IPS DF 6.9 (cell line): ENCODE results near the gene ZNF346.
A peak's percentile ranks its signal among the peaks of the same experiment; 100 is the strongest.

ENCODE experiments used
- DNase-seq: peaks from one replicate; pipeline ENCODE4 v3.0.0-alpha.2; 2013; ENCODE audit warnings: low read depth, low spot score
- H3K27ac ChIP-seq: one replicate; pipeline ENCODE4 v1.5.1; 2013; ENCODE audit warnings: low read length, control low read depth
- H3K27me3 ChIP-seq: 2 replicates; pipeline ENCODE4 v1.6.1; 2013; ENCODE audit warnings: mild to moderate bottlenecking, low read length; ENCODE audit not compliant: control insufficient read depth, insufficient read depth
- H3K36me3 ChIP-seq: 2 replicates; pipeline ENCODE4 v1.6.1; 2013; ENCODE audit warnings: low read length; ENCODE audit not compliant: control insufficient read depth, insufficient read depth
- H3K4me1 ChIP-seq: 2 replicates; pipeline ENCODE4 v1.6.1; 2013; ENCODE audit warnings: low read length; ENCODE audit not compliant: control insufficient read depth, insufficient read depth
- H3K4me3 ChIP-seq: 2 replicates; pipeline ENCODE4 v1.5.1; 2013; ENCODE audit warnings: mild to moderate bottlenecking, low read length
- H3K9me3 ChIP-seq: 2 replicates; pipeline ENCODE4 v1.6.1; 2013; ENCODE audit warnings: low read length, inconsistent platforms; ENCODE audit not compliant: control insufficient read depth, insufficient read depth
- WGBS: extraction: QIAGEN DNeasy Blood & Tissue Kit; methylation state at CpG from one replicate; pipeline ENCODE4 v1.1.7; 2013; ENCODE audit warnings: mixed read lengths, missing lambda C conversion rate; ENCODE audit not compliant: insufficient read length, insufficient coverage; 5-methylcytosine and 5-hydroxymethylcytosine counted together

Gene ZNF346

DNA sequence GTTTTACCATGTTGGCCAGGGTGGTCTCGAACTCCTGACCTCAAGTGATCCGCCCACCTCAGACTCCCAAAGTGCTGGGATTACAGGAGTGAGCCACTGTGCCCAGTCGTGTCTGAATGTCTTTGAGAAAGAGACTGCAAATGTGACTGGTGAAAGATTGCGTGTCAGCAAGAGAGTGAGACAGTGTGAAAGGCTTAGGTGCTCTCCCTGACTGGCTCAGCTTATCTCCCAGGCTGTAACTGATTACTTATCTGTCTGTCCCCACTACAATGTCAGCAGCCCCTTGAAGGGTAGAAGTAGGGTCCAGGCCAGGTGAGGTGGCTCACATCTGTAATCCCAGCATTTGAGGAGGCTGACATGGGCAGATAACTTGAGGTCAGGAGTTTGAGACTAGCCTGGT, 60.9 kb downstream of the ZNF346 start:
- WGBS, result no CpG with 5 or more reads among the region's 4 CpGs

DNA sequence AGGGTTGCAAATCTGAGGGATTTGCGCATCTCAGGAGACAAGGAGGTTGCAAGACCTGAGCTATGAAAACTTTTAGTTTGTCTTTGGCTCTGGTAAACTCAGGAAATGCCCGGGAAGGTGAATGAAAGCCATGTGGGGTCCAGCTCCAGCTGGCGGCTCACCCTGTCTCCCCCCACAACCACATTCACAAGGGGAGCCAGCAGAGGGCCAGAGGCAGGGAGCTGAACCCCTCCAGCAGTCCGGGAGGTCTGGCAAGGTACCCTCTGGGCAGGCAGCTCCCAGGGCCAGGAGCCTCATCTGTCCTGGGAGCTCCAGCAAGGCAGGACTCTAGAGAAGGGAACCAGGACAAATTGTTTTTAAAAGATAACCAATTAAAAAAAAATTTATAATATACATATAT, 61.7 kb downstream of the ZNF346 start:
- no peaks in the 10 kb centered on the region; the same call in none of the 2 replicates for H3K4me1 ChIP-seq
- no peak overlapping the region for H3K4me3 ChIP-seq
- no peak for DNase-seq
- WGBS, result no CpG with 5 or more reads among the region's 4 CpGs
- H3K36me3 ChIP-seq, result no peaks in the 10 kb centered on the region
- no peak overlapping the region for H3K27ac ChIP-seq
- no peaks in the 10 kb centered on the region for H3K9me3 ChIP-seq
- H3K27me3 ChIP-seq, result no peaks in the 10 kb centered on the region

More for the DNA sequence above, 60.9 kb downstream of the ZNF346 start:
- Histone ChIP-seq H3K27me3 (no peaks in the 10 kb centered on the region), H3K9me3 (no peaks in the 10 kb centered on the region), H3K4me1 (no peaks in the 10 kb centered on the region; the same call in none of the 2 replicates), H3K36me3 (no peaks in the 10 kb centered on the region), H3K27ac (no peak overlapping the region), H3K4me3 (no peak overlapping the region)
- DNase-seq, result no peak

GRCh38 chr5:177085985-177086653, 63.6 kb downstream of the ZNF346 start:
- Histone ChIP-seq H3K36me3 (peaks cover 11% of the 10 kb centered on the region), H3K4me1 (no peaks in the 10 kb centered on the region; the same call in none of the 2 replicates), H3K27ac (no peak overlapping the region), H3K9me3 (no peaks in the 10 kb centered on the region), H3K4me3 (no peak overlapping the region), H3K27me3 (no peaks in the 10 kb centered on the region)
- WGBS, result no CpG with 5 or more reads among the region's 13 CpGs
- DNase-seq, result peak; percentile 57

DNA sequence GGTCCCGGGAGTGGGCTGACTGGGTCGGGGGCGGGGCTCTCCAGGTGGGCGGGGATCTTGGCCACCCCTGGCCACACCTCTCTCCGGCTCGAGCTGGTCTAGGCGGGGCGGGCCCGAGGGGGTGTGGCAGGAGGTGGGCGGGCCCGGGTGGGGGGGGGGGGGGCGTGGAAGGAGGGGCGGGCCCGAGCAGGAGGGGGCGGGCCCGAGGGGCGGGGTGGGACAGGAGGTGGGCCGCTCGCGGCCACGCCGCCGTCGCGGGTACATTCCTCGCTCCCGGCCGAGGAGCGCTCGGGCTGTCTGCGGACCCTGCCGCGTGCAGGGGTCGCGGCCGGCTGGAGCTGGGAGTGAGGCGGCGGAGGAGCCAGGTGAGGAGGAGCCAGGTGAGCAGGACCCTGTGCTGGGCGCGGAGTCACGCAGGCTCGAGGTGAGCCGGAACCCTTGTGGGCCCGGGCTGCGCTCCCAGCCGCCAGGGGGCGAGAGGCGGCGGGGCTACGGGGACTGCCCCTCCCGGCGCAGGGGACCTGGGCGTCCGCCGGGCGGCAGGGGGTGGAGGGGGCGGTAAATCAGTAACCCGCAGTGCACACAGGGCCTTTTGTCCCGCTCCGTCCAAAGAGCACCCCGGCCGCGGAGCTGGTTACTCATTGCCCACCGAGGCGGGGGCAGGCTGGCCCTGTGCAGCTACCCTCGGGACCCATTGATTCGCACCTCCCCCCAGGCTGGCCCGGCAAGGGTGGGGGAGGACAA, 64.3 kb downstream of the ZNF346 start, which contains the start of gene FGFR4:
Gene FGFR4, plus strand, starts transcription at position 262 of the 744 bp plus-strand sequence. CDS start 2,688 bp downstream, outside the sequence.
- no peaks in the 10 kb centered on the region for H3K27me3 ChIP-seq
- H3K27ac ChIP-seq, result no peak within 1 kb of the TSS
- no peaks in the 10 kb centered on the region; the same call in none of the 2 replicates for H3K4me1 ChIP-seq
- no CpG with 5 or more reads among the region's 68 CpGs for WGBS
- peak within 1 kb of the TSS; percentile 84 for H3K4me3 ChIP-seq
- DNase-seq, result peak; percentile 58
- H3K36me3 ChIP-seq, result peaks cover 18% of the 10 kb centered on the region
- H3K9me3 ChIP-seq, result no peaks in the 10 kb centered on the region

GRCh38 chr5:177087398-177088005, 65.0 kb downstream of the ZNF346 start:
- no CpG with 5 or more reads among the region's 23 CpGs for WGBS
- Histone ChIP-seq H3K9me3 (no peaks in the 10 kb centered on the region), H3K27me3 (no peaks in the 10 kb centered on the region), H3K4me1 (no peaks in the 10 kb centered on the region; the same call in none of the 2 replicates), H3K27ac (no peak overlapping the region), H3K4me3 (peak overlapping the region; percentile 84), H3K36me3 (peaks cover 25% of the 10 kb centered on the region)
- DNase-seq, result no peak

DNA sequence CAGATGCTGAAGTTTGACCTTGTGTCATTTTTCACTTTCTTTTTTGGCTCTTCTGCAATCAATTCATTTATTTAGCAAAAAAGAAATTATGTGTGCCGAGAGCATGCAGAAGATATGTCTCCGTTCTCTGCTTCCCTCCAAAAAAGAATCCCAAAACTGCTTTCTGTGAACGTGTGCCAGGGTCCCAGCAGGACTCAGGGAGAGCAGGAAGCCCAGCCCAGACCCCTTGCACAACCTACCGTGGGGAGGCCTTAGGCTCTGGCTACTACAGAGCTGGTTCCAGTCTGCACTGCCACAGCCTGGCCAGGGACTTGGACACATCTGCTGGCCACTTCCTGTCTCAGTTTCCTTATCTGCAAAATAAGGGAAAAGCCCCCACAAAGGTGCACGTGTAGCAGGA, 66.6 kb downstream of the ZNF346 start:
- H3K9me3 ChIP-seq, result no peaks in the 10 kb centered on the region
- H3K27me3 ChIP-seq, result no peaks in the 10 kb centered on the region
- H3K27ac ChIP-seq, result no peak overlapping the region
- no peaks in the 10 kb centered on the region; the same call in none of the 2 replicates for H3K4me1 ChIP-seq
- H3K4me3 ChIP-seq, result no peak overlapping the region
- WGBS, result no CpG with 5 or more reads among the region's 5 CpGs
- H3K36me3 ChIP-seq, result peaks cover 37% of the 10 kb centered on the region
- no peak for DNase-seq

- Histone ChIP-seq H3K27ac (no peak overlapping the region), H3K9me3 (no peaks in the 10 kb centered on the region), H3K27me3 (no peaks in the 10 kb centered on the region), H3K36me3 (peaks cover 40% of the 10 kb centered on the region), H3K4me3 (no peak overlapping the region), H3K4me1 (no peaks in the 10 kb centered on the region; the same call in none of the 2 replicates)
- WGBS, result no CpG with 5 or more reads among the region's 21 CpGs
- no peak for DNase-seq
These were observed 67.5 kb downstream of the ZNF346 start for GRCh38 chr5:177089825-177090641.

DNA sequence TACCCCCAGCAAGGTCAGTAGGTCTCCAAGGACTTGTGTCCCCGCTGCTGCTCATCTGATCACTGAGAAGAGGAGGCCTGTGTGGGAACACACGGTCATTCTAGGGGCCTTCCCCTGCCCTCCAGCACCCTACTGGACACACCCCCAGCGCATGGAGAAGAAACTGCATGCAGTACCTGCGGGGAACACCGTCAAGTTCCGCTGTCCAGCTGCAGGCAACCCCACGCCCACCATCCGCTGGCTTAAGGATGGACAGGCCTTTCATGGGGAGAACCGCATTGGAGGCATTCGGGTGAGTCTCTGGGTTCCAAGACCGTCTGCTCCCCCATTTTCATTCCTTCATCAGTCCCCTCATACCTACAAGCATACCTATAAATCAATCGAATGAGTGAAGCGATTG, 68.3 kb downstream of the ZNF346 start:
- H3K36me3 ChIP-seq, result peaks cover 45% of the 10 kb centered on the region
- H3K4me1 ChIP-seq, result no peaks in the 10 kb centered on the region; the same call in none of the 2 replicates
- H3K27ac ChIP-seq, result no peak overlapping the region
- H3K4me3 ChIP-seq, result no peak overlapping the region
- H3K27me3 ChIP-seq, result no peaks in the 10 kb centered on the region
- no CpG with 5 or more reads among the region's 13 CpGs for WGBS
- DNase-seq, result no peak
- H3K9me3 ChIP-seq, result no peaks in the 10 kb centered on the region

DNA sequence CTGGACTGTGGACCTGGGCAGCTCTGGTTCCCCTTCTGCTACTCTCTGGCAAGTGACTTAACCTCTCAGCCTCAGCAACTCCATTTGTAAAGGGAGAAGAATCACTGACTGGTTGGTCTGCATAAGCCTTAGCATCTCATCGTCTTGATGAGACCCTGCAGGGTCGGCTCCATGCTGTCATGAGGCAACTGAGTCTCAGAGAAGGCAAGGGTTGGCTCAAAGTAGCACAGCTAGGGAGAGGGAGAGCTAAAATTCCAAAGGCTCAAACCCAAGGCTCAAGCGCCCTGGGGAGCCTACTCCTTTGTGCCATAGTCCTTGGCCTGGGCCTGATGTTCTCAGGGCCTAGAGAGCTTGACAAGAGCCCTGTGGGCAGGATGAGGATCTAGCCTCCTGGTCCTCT, 68.7 kb downstream of the ZNF346 start:
- H3K4me1 ChIP-seq, result no peaks in the 10 kb centered on the region; the same call in none of the 2 replicates
- no peaks in the 10 kb centered on the region for H3K9me3 ChIP-seq
- no peak overlapping the region for H3K27ac ChIP-seq
- H3K27me3 ChIP-seq, result no peaks in the 10 kb centered on the region
- WGBS, result no CpG with 5 or more reads among the region's 3 CpGs
- no peak for DNase-seq
- H3K4me3 ChIP-seq, result no peak overlapping the region
- H3K36me3 ChIP-seq, result peaks cover 45% of the 10 kb centered on the region
